Lower leg skin (tissue), 4 donors: ENCODE results near the gene LDAF1. TPM values are rescaled to one million over a fixed set of nuclear protein-coding genes. Genes with fewer than 3 reads are reported as not detected.
A peak's percentile ranks its signal among the peaks of the same experiment; 100 is the strongest.
"Not testable (repeated sequence)": the region's sequence is repeated elsewhere in the genome, so short reads cannot be mapped to it uniquely, and the experiment has no call there.

Experiments
- DNase-seq, 2 donors: peaks; one replicate each; pipeline ENCODE4 v3.0.0-alpha.2; 2019; ENCODE audit warnings: low spot score in 2 of 2
- H3K4me3 ChIP-seq: fragments of 200-600 bp; sonication (generic); 2 replicates; pipeline ENCODE4 v1.5.1; 2017; ENCODE audit warnings: mild to moderate bottlenecking, low read depth; ENCODE audit not compliant: poor library complexity, severe bottlenecking
- POLR2A ChIP-seq, 2 donors: fragments of 450-650 bp; IDR thresholded peaks; one replicate each; pipeline ENCODE4 v1.6.1; 2016 to 2017; ENCODE audit warnings: antibody characterized with exemption in 2 of 2, mild to moderate bottlenecking in 1 of 2, moderate library complexity in 1 of 2
- WGBS, 2 donors: methylation state at CpG; one replicate each; pipeline ENCODE4 v1.1.5; 2018; 5-methylcytosine and 5-hydroxymethylcytosine counted together
- intact Hi-C: fragments of 100-400 bp; cut with DNase I; formaldehyde crosslinking; loops from one replicate; pipeline ENCODE4 v1.15.0; 2023; ENCODE audit warnings: low total_unique reads
- total RNA-seq, 4 donors: library from RNA; depleted of rRNA; stranded (reverse); fragments of >200 nt; gene quantifications; one replicate each; pipeline ENCODE4 v1.1.0, GENCODE V29; 2016
- TF ChIP-seq, protein P1 (sequence below), 3 donors: fragments of 450-650 bp; IDR thresholded peaks; one replicate each; pipeline ENCODE4 v1.5.1; 2016; ENCODE audit warnings: antibody characterized with exemption in 3 of 3, mild to moderate bottlenecking in 3 of 3, moderate library complexity in 2 of 3

Gene LDAF1
- total RNA-seq, 4 donors from 2014 or later, result 188 to 208 (median 200) TPM

- intact Hi-C loops, result no loop called here
- TF ChIP-seq, protein P1, sequence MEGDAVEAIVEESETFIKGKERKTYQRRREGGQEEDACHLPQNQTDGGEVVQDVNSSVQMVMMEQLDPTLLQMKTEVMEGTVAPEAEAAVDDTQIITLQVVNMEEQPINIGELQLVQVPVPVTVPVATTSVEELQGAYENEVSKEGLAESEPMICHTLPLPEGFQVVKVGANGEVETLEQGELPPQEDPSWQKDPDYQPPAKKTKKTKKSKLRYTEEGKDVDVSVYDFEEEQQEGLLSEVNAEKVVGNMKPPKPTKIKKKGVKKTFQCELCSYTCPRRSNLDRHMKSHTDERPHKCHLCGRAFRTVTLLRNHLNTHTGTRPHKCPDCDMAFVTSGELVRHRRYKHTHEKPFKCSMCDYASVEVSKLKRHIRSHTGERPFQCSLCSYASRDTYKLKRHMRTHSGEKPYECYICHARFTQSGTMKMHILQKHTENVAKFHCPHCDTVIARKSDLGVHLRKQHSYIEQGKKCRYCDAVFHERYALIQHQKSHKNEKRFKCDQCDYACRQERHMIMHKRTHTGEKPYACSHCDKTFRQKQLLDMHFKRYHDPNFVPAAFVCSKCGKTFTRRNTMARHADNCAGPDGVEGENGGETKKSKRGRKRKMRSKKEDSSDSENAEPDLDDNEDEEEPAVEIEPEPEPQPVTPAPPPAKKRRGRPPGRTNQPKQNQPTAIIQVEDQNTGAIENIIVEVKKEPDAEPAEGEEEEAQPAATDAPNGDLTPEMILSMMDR (IDR thresholded peaks at IDR 0.05), result no peak
- TF ChIP-seq POLR2A (IDR thresholded peaks at IDR 0.05), result no peak
- no peak overlapping the region for H3K4me3 ChIP-seq
- DNase-seq, result no peak
- 80 to 86% methylated on average over 7 of the region's 7 CpGs for WGBS, 2 donors
Observed at GRCh38 chr16:21126518-21126917, 32.0 kb upstream of the LDAF1 start.

DNA sequence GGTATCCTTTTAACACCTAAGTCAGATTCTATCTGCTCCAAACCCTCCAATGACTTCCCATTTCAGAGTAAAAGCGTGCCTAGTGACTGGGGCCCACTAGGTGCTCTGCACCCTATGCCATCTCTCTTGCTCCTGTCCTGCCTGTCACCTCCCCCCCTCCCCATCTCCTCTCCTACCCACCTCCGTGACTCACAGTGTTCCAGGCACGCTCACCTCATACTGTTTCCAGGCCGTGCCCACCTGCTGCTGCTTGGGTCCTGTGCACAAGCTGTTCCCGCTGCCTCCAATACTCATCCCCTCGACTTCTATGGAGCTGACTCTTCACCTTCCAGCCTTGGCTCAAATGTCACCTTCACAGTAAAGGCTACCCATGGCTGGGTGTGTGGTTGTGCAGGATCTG, 29.5 kb upstream of the LDAF1 start:
- TF ChIP-seq POLR2A (IDR thresholded peaks at IDR 0.05), result no peak
- TF ChIP-seq, protein P1 (IDR thresholded peaks at IDR 0.05), result no peak
- intact Hi-C loops, result no loop called here
- DNase-seq, result no peak
- H3K4me3 ChIP-seq, result no peak overlapping the region
- WGBS, 2 donors, result 93 to 94% methylated on average over 6 of the region's 6 CpGs

DNA sequence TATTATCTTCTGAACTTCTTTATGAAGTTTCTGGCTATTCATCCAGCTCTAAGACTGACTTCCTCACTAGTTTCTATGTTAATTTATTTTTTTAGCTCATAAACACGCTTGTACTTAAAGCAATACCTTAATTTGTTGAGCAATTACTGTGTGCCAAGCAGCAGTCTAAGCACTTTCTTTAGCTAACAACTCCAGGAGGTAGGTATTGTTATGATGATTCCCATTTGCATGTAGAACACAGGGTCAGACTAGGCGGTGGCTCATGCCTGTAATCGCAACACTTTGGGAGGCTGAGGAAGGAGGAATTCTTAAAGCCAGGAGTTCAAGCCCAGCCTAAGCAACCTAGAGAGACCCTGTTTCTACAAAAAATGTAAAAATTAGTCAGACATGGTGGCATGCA, 27.7 kb upstream of the LDAF1 start:
- TF ChIP-seq POLR2A (IDR thresholded peaks at IDR 0.05), result no peak
- TF ChIP-seq, protein P1 (IDR thresholded peaks at IDR 0.05), result no peak
- no peak overlapping the region for H3K4me3 ChIP-seq
- DNase-seq, result no peak
- 89 to 91% methylated on average over 3 of the region's 3 CpGs for WGBS, 2 donors
- intact Hi-C loops, result no loop called here

- 80 to 81% methylated on average over 8 of the region's 8 CpGs for WGBS, 2 donors
Observed at GRCh38 chr16:21134053-21134452, 24.4 kb upstream of the LDAF1 start.

GRCh38 chr16:21145738-21146137, 12.7 kb upstream of the LDAF1 start:
- no peak overlapping the region for H3K4me3 ChIP-seq
- TF ChIP-seq, protein P1 (IDR thresholded peaks at IDR 0.05), result no peak
- TF ChIP-seq POLR2A (IDR thresholded peaks at IDR 0.05), result no peak
- 54 to 63% methylated on average over 5 of the region's 5 CpGs for WGBS, 2 donors
- intact Hi-C loops, result no loop called here
- peak in 1 of 2 donors; percentile 45 for DNase-seq

More at GRCh38 chr16:21134053-21134452, 24.4 kb upstream of the LDAF1 start:
- intact Hi-C loops, result no loop called here
- TF ChIP-seq, protein P1 (IDR thresholded peaks at IDR 0.05), result no peak
- TF ChIP-seq POLR2A (IDR thresholded peaks at IDR 0.05), result no peak
- no peak overlapping the region for H3K4me3 ChIP-seq
- no peak for DNase-seq

DNA sequence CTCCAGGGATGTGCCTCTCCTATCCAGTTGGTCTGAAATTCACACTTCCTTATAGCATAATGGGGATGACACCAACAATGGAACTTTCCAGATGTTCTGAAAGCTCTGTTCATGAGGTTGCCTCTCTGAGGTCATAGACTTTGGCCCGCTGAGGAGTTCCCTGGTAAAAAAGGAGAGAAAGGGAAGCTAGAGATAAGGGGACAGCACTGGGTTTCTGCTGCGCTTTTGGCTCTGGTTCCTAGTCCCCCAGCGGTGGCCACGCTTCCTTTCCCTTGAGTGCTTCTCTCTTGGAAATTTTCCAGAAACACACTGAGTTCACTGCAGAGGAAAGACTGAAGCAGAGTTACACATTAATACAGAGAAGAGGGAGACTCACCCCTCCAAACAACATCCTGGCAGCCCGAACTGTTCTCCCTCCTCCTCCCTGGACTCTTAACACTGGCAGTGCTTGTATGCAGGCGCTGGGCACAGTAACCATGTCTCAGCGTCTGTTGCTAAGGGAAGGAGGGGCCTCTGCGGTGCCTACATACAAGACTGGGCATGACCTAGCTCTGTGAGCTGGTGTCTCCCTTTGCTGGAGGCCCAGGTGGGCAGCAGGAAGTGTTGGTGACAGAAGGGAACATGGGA, 8.0 kb upstream of the LDAF1 start, which contains the start of gene DNAH3:
Gene DNAH3, minus strand, starts transcription at position 472 of the 627 bp plus-strand sequence. CDS start 527 bp downstream, outside the sequence.
- TF ChIP-seq POLR2A (IDR thresholded peaks at IDR 0.05), result no peak
- TF ChIP-seq, protein P1 (IDR thresholded peaks at IDR 0.05), result no peak
- 10 to 14% methylated on average over 8 of the region's 8 CpGs for WGBS, 2 donors
- H3K4me3 ChIP-seq, result no peak within 1 kb of the TSS
- DNase-seq, result no peak
- intact Hi-C loops, result no loop called here

DNA sequence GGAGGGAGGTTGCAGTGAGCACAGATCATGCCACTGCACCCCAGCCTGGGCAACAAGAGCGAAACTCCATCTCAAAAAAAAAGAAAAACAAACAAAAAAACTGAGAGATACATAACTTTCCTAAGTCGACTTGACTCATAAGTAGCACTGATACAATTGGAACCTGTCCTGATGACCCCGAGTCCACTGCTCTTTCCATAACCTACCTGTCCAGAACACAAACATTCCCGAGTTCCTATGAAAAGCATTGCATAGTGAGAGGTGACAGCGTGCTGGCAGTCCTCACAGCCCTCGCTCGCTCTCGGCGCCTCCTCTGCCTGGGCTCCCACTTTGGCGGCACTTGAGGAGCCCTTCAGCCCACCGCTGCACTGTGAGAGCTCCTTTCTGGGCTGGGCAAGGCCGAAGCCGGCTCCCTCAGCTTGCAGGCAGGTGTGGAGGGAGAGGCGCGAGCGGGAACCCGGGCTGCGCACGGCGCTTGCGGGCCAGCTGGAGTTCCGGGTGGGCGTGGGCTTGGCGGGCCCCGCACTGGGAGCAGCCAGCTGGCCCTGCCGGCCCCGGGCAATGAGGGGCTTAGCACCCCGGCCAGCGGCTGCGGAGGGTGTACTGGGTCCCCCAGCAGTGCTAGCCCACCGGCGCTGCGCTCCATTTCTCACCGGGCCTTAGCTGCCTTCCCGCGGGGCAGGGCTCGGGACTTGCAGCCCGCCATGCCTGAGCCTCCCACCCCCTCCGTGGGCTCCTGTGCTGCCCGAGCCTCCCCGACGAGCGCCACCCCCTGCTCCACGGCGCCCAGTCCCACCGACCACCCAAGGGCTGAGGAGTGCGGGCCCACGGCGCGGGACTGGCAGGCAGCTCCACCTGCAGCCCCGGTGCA, 6.1 kb upstream of the LDAF1 start:
- DNase-seq, intact Hi-C loops, H3K4me3 ChIP-seq: not testable (repeated sequence)
- WGBS, 2 donors, result 86 to 91% methylated on average over 45 to 49 of the region's 51 CpGs
